Uterus (tissue), 2 donors: ENCODE results near the gene ENTPD7.

Experiments
- POLR2A ChIP-seq, 2 donors: fragments of 450-650 bp; IDR thresholded peaks; one replicate each; pipeline ENCODE4 v1.6.1; 2016; ENCODE audit warnings: antibody characterized with exemption in 2 of 2, mild to moderate bottlenecking in 1 of 2, moderate library complexity in 1 of 2
- TF ChIP-seq, protein P1 (sequence below), 4 experiments: fragments of 200-600 bp in 2 of 4; fragments of 450-650 bp in 2 of 4; sonication (generic) in 2 of 4; IDR thresholded peaks; one replicate each; pipeline ENCODE4 v1.5.1; 2016 to 2019; ENCODE audit warnings: antibody characterized with exemption in 4 of 4, mild to moderate bottlenecking in 2 of 4, moderate library complexity in 1 of 4

GRCh38 chr10:99743841-99744240, 84.5 kb downstream of the ENTPD7 start:
- TF ChIP-seq POLR2A (IDR thresholded peaks at IDR 0.05), result no peak
- TF ChIP-seq, protein P1, sequence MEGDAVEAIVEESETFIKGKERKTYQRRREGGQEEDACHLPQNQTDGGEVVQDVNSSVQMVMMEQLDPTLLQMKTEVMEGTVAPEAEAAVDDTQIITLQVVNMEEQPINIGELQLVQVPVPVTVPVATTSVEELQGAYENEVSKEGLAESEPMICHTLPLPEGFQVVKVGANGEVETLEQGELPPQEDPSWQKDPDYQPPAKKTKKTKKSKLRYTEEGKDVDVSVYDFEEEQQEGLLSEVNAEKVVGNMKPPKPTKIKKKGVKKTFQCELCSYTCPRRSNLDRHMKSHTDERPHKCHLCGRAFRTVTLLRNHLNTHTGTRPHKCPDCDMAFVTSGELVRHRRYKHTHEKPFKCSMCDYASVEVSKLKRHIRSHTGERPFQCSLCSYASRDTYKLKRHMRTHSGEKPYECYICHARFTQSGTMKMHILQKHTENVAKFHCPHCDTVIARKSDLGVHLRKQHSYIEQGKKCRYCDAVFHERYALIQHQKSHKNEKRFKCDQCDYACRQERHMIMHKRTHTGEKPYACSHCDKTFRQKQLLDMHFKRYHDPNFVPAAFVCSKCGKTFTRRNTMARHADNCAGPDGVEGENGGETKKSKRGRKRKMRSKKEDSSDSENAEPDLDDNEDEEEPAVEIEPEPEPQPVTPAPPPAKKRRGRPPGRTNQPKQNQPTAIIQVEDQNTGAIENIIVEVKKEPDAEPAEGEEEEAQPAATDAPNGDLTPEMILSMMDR (IDR thresholded peaks at IDR 0.05), result no peak
